HEK293 (cell line): ENCODE data around the gene KRT79.

Experiments used
- GLIS2 ChIP-seq: fragments of 450-650 bp; formaldehyde crosslinking; IDR thresholded peaks from 2 replicates; pipeline ENCODE4 v1.5.1; 2016; ENCODE audit warnings: missing biosample characterization, missing genetic modification characterization
- HIC1 ChIP-seq: fragments of 450-650 bp; formaldehyde crosslinking; IDR thresholded peaks from 2 replicates; pipeline ENCODE4 v1.5.1; 2016; ENCODE audit warnings: missing biosample characterization, missing genetic modification characterization
- IKZF3 ChIP-seq: fragments of 450-650 bp; IDR thresholded peaks from 2 replicates; pipeline ENCODE4 v1.5.0; 2018; ENCODE audit warnings: missing biosample characterization, mild to moderate bottlenecking, missing genetic modification characterization, moderate library complexity
- KLF17 ChIP-seq: fragments of 450-650 bp; formaldehyde crosslinking; IDR thresholded peaks from 2 replicates; pipeline ENCODE4 v1.5.1; 2016; ENCODE audit warnings: missing biosample characterization, missing genetic modification characterization
- PRDM1 ChIP-seq: fragments of 450-650 bp; formaldehyde crosslinking; IDR thresholded peaks from 2 replicates; pipeline ENCODE4; 2016; ENCODE audit warnings: missing biosample characterization, missing genetic modification characterization
- SP2 ChIP-seq: fragments of 450-650 bp; formaldehyde crosslinking; IDR thresholded peaks from 2 replicates; pipeline ENCODE4 v1.5.1; 2016; ENCODE audit warnings: missing biosample characterization, missing genetic modification characterization
- SP3 ChIP-seq: fragments of 450-650 bp; formaldehyde crosslinking; IDR thresholded peaks from 2 replicates; pipeline ENCODE4 v1.5.1; 2016; ENCODE audit warnings: missing biosample characterization, missing genetic modification characterization
- WT1 ChIP-seq: fragments of 450-650 bp; formaldehyde crosslinking; IDR thresholded peaks from 2 replicates; pipeline ENCODE4 v1.5.1; 2016; ENCODE audit warnings: missing biosample characterization, missing genetic modification characterization
- ZBTB11 ChIP-seq: fragments of 450-650 bp; formaldehyde crosslinking; conservative IDR thresholded peaks from 2 replicates; pipeline ENCODE4 v1.5.1; 2016; ENCODE audit warnings: low read depth, missing biosample characterization, missing genetic modification characterization
- ZBTB48 ChIP-seq: fragments of 450-650 bp; formaldehyde crosslinking; IDR thresholded peaks from 2 replicates; pipeline ENCODE4 v1.5.1; 2016; ENCODE audit warnings: missing biosample characterization, missing genetic modification characterization
- ZBTB6 ChIP-seq: fragments of 450-650 bp; formaldehyde crosslinking; IDR thresholded peaks from 2 replicates; pipeline ENCODE4 v1.5.1; 2017; ENCODE audit warnings: missing biosample characterization, missing genetic modification characterization
- ZBTB8A ChIP-seq: fragments of 450-650 bp; formaldehyde crosslinking; IDR thresholded peaks from 2 replicates; pipeline ENCODE4 v1.5.1; 2016; ENCODE audit warnings: missing biosample characterization, missing genetic modification characterization
- ZFP69B ChIP-seq: fragments of 450-650 bp; formaldehyde crosslinking; IDR thresholded peaks from 2 replicates; pipeline ENCODE4 v1.5.1; 2016; ENCODE audit warnings: missing biosample characterization, missing genetic modification characterization
- ZIC2 ChIP-seq: fragments of 450-650 bp; formaldehyde crosslinking; IDR thresholded peaks from 2 replicates; pipeline ENCODE4 v1.5.1; 2016; ENCODE audit warnings: missing biosample characterization, missing genetic modification characterization
- ZNF148 ChIP-seq: fragments of 450-650 bp; formaldehyde crosslinking; IDR thresholded peaks from 2 replicates; pipeline ENCODE4 v1.5.0; 2017; ENCODE audit warnings: missing biosample characterization, missing genetic modification characterization, borderline replicate concordance
- ZNF211 ChIP-seq: fragments of 450-650 bp; formaldehyde crosslinking; IDR thresholded peaks from 2 replicates; pipeline ENCODE4 v1.5.1; 2016; ENCODE audit warnings: low read depth, missing biosample characterization, missing genetic modification characterization
- ZNF311 ChIP-seq: fragments of 450-650 bp; formaldehyde crosslinking; IDR thresholded peaks from 2 replicates; pipeline ENCODE4 v1.5.1; 2017; ENCODE audit warnings: missing biosample characterization, missing genetic modification characterization, borderline replicate concordance
- ZNF510 ChIP-seq: fragments of 450-650 bp; formaldehyde crosslinking; IDR thresholded peaks from 2 replicates; pipeline ENCODE4 v1.5.1; 2018; ENCODE audit warnings: mild to moderate bottlenecking, missing genetic modification characterization, missing biosample characterization; ENCODE audit not compliant: insufficient replicate concordance
- ZNF521 ChIP-seq: fragments of 450-650 bp; formaldehyde crosslinking; IDR thresholded peaks from 2 replicates; pipeline ENCODE4 v1.5.1; 2017; ENCODE audit warnings: missing biosample characterization, mild to moderate bottlenecking, missing genetic modification characterization
- ZNF580 ChIP-seq: fragments of 450-650 bp; formaldehyde crosslinking; IDR thresholded peaks from 2 replicates; pipeline ENCODE4 v1.5.1; 2016; ENCODE audit warnings: missing biosample characterization, missing genetic modification characterization
- ZNF596 ChIP-seq: fragments of 450-650 bp; IDR thresholded peaks from 2 replicates; pipeline ENCODE4 v1.5.0; 2018; ENCODE audit warnings: missing biosample characterization, mild to moderate bottlenecking, missing genetic modification characterization, moderate library complexity
- ZNF600 ChIP-seq: fragments of 450-650 bp; formaldehyde crosslinking; IDR thresholded peaks from 2 replicates; pipeline ENCODE4 v1.5.1; 2016; ENCODE audit warnings: missing biosample characterization, missing genetic modification characterization
- ZNF76 ChIP-seq: fragments of 450-650 bp; formaldehyde crosslinking; IDR thresholded peaks from 2 replicates; pipeline ENCODE4; 2016; ENCODE audit warnings: low read depth, missing biosample characterization, missing genetic modification characterization, borderline replicate concordance
- ZNF777 ChIP-seq: fragments of 450-650 bp; formaldehyde crosslinking; IDR thresholded peaks from 2 replicates; pipeline ENCODE4 v1.5.1; 2017; ENCODE audit warnings: missing biosample characterization, missing genetic modification characterization, borderline replicate concordance
- ZNF785 ChIP-seq: fragments of 450-650 bp; formaldehyde crosslinking; IDR thresholded peaks from 2 replicates; pipeline ENCODE4 v1.5.1; 2016; ENCODE audit warnings: missing biosample characterization, missing genetic modification characterization
- ZNF837 ChIP-seq: fragments of 450-650 bp; formaldehyde crosslinking; IDR thresholded peaks from 2 replicates; pipeline ENCODE4 v1.5.1; 2016; ENCODE audit warnings: missing biosample characterization, missing genetic modification characterization
- ZSCAN30 ChIP-seq: fragments of 450-650 bp; IDR thresholded peaks from 2 replicates; pipeline ENCODE4 v1.5.1; 2018; ENCODE audit warnings: missing biosample characterization, mild to moderate bottlenecking, missing genetic modification characterization, moderate library complexity
- ZXDB ChIP-seq: fragments of 450-650 bp; formaldehyde crosslinking; IDR thresholded peaks from 2 replicates; pipeline ENCODE4 v1.5.1; 2016; ENCODE audit warnings: missing biosample characterization, missing genetic modification characterization

KRT79 gene

GRCh38 chr12:52879394-52880351, 45.6 kb upstream of the KRT79 start (continued):
- TF ChIP-seq ZBTB11 (tag by site-specific recombination), result no peak; the same call in 1 of the 2 replicates
- no peak for TF ChIP-seq ZNF148
- TF ChIP-seq ZBTB6, result peak; percentile 79
- TF ChIP-seq ZIC2 (tag by site-specific recombination), result peak; percentile 98
- TF ChIP-seq SP3, result peak; percentile 53
- TF ChIP-seq ZNF521 (tag by site-specific recombination), result no peak
- peak; percentile 55; the same call in 1 of the 2 replicates for TF ChIP-seq ZNF76 (tag by site-specific recombination)
- TF ChIP-seq ZNF600, result peak; percentile 91
- no peak for TF ChIP-seq ZFP69B (tag by site-specific recombination)
- no peak for TF ChIP-seq ZNF785 (tag by site-specific recombination)
- no peak for TF ChIP-seq ZNF211 (tag by site-specific recombination)
- 0 out of 2 replicates have a peak, but pooled peaks have one; percentile 42 for TF ChIP-seq HIC1 (tag by site-specific recombination)
- 0 out of 2 replicates have a peak, but pooled peaks have one; percentile 8 for TF ChIP-seq ZNF837 (tag by site-specific recombination)
- TF ChIP-seq ZNF777 (tag by site-specific recombination), result no peak
- no peak for TF ChIP-seq ZNF311 (tag by site-specific recombination)
- TF ChIP-seq ZSCAN30 (tag by site-specific recombination), result peak; percentile 72
- peak; percentile 75; the same call in 1 of the 2 replicates for TF ChIP-seq ZXDB (tag by site-specific recombination)
- TF ChIP-seq WT1 (tag by site-specific recombination), result peak; percentile 58
- TF ChIP-seq GLIS2 (tag by site-specific recombination), result peak; percentile 95
- TF ChIP-seq ZBTB48 (tag by site-specific recombination), result peak; percentile 21; the same call in 1 of the 2 replicates
- TF ChIP-seq SP2, result peak; percentile 36; the same call in 1 of the 2 replicates
- TF ChIP-seq ZNF596, result no peak
- peak; percentile 63; the same call in 1 of the 2 replicates for TF ChIP-seq ZNF580 (tag by site-specific recombination)
- TF ChIP-seq PRDM1, result no peak
- peak; percentile 62; the same call in 1 of the 2 replicates for TF ChIP-seq KLF17 (tag by site-specific recombination)
- peak; percentile 59 for TF ChIP-seq ZBTB8A (tag by site-specific recombination)
- peak; percentile 89 for TF ChIP-seq IKZF3 (tag by site-specific recombination)
- no peak for TF ChIP-seq ZNF510 (tag by site-specific recombination)
